HG02610 (cell line): ENCODE results near the gene NHLH1.
A peak's percentile ranks its signal among the peaks of the same experiment; 100 is the strongest.

Source experiments
- ATAC-seq: cut with Tn5 transposase; IDR thresholded peaks from one replicate; pipeline ENCODE4 v1.9.1; 2021; ENCODE audit warnings: mild to moderate bottlenecking, moderate library complexity; ENCODE audit not compliant: unreplicated experiment

NHLH1 gene

DNA sequence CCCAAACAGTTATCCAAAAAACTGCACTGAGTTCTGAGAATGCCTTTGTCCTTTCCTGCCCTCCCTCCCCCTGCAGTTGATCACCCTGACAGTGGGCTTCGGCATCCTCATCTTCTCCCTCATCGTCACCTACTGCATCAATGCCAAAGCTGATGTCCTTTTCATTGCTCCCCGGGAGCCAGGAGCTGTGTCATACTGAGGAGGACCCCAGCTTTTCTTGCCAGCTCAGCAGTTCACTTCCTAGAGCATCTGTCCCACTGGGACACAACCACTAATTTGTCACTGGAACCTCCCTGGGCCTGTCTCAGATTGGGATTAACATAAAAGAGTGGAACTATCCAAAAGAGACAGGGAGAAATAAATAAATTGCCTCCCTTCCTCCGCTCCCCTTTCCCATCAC, 8.8 kb upstream of the NHLH1 start:
- ATAC-seq, result no peak

DNA sequence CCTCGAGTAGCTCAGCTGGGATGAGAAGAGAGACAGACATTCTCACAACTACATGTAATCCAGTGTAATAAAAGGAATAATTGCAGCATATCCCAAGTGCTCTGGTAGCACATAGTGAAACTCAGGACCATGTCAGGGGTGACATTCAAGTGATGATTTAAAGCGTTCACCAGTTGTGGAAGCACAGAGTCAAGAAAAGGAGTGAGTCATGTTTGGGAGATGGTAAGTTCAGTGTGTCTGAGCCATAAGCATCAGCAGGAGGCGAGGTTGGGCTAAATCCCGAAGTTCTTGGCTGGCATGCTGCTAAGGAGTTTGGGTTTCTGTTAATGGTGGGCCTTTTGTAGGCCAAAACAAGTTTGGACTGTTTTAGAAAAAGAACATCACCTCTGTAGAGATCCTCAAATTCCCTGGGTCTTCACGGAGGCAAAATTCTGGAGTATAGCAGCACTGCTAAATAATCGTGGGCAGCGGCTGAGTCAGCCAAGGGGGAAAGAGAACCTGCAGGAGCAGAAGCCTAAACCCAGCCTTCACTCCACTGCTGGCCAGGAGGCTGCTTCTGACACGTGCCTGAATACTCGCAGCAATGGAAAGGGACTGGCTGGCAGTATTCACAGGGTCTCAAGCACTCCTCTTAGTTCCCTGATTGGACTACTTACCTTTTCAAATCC, 7.2 kb upstream of the NHLH1 start:
- no peak for ATAC-seq

DNA sequence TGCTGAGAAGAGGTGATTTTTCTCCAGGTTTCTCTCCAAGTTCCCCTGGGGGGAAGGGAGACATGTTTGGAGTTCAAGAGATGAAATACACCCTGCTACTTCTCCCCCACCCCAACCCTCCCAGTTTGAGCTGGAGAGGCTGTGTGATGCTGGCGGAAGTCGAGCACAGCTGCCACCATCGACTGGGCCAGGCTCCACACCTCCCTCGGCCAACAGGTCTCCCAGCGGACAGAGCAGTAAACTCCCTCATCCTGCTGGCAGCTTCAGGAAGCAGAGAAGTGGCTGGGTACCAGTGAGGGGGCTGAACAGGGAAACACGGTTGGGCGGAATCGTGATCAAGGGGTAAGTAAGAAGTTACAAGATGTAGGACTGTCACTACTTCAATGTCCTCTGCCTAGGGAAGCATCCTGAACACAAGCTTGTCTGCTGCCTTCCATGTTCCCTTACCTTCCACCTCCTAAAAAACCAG, 6.6 kb upstream of the NHLH1 start:
- ATAC-seq, result no peak

DNA sequence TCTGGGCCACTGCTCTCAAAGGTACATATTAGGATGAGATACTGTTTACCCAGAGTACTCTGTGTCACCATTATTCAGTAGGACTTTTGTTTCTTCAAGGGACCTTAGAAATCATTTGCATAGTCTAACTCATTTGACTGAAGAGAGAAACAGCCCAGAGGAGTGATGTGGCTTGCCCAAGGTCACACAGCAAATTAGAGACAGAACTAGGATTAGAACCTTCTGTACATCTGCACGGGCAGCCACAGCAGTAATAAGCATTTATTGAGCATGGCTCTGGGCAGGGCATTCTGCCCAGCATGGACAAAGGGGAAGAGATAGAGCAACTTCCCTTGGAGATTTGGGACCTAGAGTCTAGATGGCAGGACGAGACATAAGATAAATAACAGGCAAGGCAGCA, 5.7 kb upstream of the NHLH1 start:
- ATAC-seq, result no peak

DNA sequence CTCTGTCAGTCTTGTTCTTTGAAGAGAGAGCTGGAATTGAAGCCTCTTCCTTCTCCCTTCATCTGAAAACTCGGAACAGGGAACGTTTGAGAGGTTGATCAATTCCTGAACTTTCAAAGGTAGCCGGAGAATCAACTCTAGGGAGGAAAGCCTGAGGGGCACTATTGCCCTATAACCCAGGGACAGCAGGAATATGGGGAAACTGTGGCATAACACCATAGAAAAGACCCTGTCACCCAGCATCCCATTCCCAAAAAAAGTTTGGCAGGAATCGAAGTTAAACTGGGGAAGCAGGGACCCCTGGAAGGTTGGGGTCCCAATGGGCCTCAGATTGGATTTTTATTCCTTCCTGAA, 5.1 kb upstream of the NHLH1 start:
- no peak for ATAC-seq

DNA sequence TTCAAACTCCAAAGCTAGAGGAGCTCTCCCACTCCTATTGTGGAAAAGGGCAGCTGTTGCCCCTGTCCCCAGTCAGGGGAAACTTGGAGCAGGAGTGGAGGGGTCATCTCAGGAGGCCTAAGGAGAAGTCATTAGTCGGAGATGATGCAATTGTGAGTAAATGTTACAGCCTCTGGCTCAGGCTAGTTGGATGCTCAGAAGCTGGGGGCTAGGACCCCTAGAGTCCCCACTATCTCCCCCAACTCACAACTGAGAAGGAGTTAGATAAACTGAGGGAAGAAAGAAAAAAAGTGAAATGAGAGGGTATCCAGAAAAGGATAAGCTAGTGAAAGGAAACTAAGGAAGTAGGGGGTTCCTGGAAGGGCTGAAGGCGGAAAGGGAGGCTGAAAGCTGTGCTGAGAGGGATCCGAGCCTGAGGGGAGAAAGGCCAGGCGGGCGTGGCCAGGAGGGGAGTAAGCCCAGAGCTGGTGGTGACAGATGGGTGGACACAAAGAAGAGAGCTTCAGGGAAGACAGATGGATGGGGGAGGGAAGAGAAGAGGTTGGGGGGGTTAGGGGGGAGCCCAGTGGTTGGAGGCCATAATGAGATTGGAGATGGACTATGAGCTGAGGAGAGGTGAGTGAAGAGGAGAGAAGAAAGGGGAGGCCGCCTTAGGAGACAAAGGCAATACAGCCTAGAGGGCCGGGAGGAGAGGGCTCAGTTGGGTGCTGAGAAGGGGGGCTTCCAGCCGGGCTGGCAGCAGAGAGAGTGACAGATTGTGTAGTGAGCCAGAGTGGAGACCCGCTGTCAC, 4.5 kb upstream of the NHLH1 start:
- ATAC-seq, result no peak

DNA sequence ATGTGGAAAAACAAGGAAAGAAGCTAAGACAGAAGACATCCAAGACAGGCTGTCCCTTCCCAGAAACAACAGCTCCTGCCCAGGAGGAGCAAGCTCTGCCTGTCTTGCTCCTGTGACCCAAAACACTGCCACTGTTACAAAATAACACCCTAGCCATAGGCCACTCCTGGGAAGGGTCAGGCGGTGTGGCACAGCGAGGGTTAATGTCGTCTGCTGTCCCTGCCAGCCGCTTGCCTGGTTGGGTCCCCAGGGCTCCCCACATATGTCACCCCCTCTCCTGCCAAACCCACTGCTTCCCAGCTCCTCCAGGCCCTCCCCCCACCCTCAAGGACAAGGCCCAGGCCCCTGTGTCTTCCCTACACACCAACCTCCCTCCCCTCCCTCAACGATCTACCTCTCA, 3.9 kb upstream of the NHLH1 start:
- ATAC-seq, result no peak

DNA sequence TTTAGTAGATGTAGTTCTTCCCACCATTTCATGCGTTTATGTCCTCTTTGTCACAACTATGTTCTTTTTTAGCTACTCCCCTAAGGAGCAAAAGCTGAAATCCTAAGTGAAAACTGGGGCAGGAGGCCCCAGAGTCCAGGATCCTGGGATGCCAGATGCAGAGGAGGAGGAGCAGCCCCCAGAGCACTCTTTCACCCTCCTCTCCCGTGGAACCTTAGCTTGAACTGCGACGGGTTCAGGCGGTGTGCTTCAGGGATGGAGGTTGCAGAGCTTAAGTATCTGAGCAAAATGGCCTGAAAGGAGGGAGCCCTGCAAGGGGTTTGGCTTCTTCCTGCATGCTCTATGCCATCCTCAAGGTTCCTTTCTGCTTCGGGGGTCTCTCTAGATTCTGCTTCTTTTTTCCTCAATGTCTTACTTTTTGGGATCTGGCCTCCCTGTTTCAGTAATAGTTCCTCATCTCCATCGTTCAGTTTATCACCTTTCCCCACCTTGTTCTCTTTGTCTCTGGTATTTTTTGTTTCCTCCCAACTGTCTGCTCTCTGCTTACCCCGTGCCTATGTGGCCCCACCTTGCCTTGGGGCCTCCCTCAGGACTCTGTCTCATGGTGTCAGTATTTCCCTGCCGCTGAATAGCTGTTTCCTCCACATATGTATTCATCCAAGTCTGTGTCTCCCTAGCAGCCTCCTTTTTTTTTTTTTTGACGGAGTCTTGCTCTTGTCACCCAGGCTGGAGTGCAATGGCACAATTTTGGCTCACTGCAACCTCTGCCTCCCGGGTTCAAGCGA, 2.7 kb upstream of the NHLH1 start:
- ATAC-seq, result no peak

DNA sequence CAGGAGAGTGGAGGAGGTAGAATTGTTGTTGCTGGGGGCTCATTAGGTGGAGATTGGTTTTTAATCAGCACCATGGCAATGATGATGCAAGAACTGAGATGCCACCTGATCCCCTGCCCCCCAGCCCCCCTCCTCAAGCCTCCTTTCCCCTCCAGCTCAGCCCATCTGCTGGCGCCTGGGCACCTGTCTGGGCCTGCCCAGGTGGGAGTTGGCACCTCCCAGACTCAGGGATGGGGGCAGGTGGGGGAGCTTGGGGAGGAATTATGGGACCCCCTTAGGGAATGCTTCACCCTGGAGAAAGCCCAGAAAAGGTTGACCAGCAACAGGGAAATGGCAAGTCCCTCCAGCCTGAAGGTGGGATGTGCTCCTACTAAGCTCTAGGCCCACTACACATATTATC, 1.5 kb upstream of the NHLH1 start:
- no peak for ATAC-seq

DNA sequence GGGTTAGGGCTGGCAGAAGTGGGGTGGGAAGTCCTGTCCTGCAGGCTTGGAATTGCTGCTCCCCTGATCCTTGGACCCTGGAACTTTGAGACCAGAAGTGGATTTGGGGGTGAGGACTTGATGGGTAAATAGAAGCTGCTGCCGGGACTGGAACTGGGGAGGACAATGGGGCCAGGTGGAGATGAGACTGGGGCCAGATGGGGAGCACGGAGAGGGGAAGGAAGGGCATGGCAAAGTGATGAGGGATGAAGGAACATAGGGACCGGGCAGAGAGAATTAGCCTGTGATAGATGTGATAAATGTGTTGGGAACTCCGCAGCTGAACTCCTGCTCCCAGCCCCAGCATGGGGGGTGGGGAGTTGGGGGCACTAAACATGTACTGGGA, 637 bp downstream of the NHLH1 start:
- no peak for ATAC-seq

DNA sequence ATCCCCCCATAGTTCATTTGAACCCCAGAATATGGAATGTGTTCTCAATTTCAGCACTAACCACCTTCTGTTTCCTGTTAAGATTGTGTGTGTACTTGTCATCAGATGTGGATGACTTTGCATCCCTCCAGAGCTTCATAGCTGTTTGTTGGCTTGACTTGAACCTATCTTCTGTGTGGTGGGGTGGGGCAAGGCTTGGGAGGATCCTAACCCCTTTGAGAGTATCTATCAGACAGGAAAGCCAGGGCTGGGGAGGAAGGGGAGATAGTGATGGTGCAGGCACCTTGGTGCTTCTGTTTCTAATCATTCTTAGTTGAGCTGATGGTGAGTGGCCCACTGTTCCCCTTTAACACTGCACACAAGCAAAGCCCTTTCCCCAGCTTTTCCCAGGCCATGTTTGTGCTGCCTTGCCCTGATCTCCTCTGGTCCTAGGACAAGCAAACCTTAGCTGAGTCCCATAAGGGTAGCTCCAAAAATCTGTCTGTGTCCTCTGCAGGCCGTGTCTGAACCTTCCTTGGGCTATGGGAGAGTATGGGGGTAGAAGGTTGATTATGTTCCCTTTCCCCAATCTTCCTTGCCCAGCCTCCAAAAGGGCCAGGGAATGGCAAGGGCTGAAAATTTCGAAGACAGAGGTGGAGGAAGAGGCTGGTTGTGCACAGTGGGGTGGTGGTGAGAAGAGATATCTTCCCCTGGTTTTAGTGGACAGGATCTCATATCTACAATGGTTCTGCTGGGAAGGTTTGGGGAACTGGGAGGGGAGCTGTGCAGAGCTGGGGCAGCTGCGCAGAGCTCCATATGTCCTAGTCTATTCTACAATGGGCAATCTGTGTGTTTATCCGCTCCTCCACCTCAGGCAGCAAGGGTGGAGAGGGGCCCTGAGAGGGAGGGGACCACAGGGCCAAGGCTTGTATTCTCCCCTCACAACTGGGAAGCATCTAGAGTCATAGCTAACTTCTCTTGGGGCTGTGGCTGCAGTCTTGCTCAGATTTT, 1.4 kb downstream of the NHLH1 start:
- no peak for ATAC-seq

DNA sequence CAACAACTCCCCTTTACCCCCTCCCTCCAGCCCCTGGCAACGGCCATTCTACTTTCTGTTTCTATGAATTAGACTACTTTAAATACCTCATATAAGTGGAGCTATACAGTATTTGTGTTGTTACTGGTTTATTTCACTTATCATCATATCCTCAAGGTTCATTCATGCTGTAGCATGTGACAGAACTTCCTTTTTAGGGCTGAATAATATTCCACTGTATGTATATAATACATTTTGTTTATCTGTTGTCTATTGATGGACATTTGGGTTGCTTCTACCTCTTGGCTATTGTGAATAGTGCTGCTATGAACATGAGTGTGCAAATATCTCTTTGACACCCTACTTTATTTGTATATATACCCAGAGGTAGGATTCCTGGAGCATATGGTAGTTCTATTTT, 2.2 kb downstream of the NHLH1 start:
- ATAC-seq, result no peak

DNA sequence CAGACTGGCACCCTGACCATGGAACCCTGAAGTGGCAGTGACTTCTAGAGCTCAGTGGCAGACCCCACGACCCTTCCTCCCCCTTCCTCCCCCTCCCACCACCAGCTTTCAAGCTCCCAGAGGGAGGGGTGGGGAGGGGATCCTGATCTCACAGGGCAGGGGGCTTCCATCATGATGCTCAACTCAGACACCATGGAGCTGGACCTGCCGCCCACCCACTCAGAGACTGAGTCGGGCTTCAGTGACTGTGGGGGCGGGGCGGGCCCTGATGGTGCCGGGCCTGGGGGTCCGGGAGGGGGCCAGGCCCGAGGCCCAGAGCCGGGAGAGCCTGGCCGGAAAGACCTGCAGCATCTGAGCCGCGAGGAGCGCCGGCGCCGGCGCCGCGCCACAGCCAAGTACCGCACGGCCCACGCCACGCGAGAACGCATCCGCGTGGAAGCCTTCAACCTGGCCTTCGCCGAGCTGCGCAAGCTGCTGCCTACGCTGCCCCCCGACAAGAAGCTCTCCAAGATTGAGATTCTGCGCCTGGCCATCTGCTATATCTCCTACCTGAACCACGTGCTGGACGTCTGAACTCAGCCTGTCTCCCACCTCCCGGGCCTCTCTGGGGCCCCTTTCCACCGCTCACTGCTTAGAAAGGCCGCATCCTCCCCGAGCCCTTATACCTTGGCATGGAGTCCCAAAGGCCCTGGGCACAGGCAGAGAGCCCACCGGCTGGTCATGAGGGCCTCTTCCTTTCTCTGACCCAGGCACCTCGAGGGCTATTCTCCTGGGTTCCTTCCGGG, 3.9 kb downstream of the NHLH1 start:
- no peak for ATAC-seq

DNA sequence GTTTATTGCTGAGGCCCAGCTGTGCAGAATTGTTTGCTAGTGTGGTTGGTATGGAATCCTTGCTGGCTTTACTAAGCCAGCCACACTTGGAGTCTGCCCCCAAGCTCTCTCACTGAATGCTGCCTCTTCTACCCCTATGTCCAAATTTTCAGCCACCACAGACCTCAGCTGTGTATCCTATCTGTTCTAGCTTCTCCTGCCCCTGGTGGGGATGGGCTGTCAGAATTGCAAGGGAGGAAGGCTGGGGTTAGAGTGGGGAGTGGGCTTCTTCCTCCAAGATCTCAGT, 4.4 kb downstream of the NHLH1 start:
- ATAC-seq, result no peak

DNA sequence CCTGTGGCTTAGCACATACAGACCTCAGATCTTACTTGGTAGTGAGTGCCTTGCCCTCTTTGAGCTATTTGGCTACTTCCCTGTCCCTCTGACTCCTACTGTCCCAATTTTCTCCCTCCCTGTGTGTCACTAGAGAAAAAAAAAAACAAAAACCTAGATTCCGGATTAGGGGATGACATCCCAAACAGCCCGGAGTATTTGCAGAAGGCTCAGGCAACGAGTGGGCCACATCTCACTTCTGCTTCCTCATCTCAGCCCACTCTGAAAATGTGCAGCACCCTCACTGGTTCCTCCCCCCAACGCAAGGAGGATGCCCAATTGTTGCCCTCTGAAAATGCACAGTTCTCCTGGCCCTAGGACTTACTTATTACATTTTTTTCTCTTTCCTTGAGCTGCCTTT, 4.9 kb downstream of the NHLH1 start:
- no peak for ATAC-seq

DNA sequence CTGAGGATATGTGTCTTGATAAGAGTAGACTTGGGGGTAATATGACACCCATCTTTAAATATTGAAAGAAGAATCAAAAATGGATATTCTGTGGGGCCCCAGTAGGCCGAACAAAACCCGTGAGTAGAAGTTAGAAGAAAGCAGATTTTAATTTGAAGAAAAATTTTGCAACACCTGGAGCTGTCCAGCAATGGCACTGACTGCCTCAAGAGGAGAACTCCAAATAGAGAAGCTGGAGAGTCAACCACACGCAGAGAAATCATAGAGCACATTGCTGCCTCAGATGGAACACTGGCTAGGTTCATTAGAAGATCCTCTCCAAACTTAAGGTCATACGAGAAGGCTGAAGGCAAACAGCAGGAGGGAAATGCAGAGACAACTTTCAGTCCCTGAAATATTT, 6.8 kb downstream of the NHLH1 start:
- no peak for ATAC-seq

DNA sequence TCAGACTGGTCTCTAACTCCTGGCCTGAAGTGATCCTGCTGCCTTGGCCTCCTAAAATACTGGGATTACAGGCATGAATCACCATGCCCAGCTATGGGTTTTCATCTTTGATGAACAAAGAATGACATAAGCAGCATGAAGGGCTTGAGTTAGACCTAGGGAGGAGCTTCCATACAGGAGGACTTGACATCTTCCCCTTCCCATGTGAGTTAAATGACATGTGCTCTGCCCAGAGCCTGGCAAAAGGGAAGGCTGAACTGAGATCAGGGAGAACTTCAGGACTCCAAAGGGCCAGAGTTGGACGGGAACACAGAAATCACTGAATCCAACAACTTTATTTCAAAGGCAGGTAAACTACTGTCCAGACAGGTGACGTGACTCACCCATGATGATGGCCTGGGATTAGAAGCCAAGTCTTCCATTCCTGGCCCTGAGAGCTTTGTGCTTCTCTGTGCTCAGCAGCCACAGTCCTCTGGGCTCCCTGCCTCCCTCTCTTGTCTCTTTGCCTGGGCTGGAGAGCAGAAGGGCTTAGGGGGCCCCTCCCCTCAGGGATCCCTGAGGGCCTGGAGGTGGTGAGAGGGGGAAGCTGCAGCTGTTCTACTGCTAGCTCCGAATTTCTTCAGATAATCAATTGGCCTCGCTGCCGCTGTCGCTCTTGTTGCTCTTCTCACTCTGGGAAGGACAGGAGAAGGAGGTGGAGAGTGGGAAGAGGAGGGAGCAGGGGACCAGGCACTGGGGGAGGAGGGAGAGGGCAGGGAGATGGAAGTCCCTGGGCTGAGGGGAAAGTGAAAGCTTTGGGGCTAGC, 7.6 kb downstream of the NHLH1 start:
- no peak for ATAC-seq

DNA sequence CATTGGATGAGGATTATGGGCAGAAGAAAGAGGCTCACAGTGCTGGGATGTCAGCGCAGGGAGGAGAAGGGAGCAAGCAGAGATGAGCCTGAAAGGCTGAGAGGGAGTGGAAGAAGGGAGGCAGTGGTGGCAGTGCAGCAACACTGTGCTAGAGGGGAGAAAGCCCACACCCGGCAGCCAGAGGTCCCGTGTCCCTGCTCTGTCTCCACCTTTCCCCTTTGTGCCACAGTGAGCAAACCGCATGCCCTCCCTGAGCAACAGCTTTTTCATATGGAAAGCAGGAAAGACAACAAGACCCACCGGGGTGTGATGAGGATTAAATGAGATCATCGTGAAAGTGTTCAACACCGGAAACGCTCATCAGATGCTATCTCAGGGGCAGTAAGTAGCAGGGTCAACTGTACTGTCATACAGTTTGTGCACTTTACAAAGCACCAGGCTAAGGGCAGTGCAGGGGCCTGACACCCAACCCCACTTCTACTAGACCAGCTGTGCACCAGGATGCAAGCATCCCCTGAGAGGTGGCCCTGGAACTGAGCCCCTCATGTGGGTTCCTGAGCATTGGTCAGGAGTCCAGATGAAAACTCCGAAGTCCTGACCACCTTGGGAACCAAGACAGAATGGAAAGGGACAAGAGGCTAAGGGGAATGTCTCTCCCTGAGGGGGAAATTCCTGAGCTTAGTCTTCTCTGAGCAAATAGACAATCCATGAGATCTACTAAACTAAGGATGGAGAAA, 9.1 kb downstream of the NHLH1 start:
- peak; percentile 70 for ATAC-seq
